ENCODE data around the gene NTRK2. TPM values are rescaled to one million over a fixed set of nuclear protein-coding genes. Genes with fewer than 3 reads are reported as not detected.

The NTRK2 gene
- total and polyA plus RNA-seq, 2 experiments from 2014 or later, result 0.99 to 3.7 TPM

GRCh38 chr9:84701801-84702200, 32.3 kb downstream of the NTRK2 start:
- Histone ChIP-seq H3K9me3 (ENCODE audit: low read depth) (no peaks in the 10 kb centered on the region), H4K20me1 (ENCODE audit: insufficient read depth, poor library complexity, severe bottlenecking) (no peaks in the 10 kb centered on the region), H3K27me3 (no peaks in the 10 kb centered on the region), H2AFZ (no peak overlapping the region), H3K36me3 (replicated peaks; ENCODE audit: insufficient read depth, low read depth) (no peaks in the 10 kb centered on the region), H3K4me2 (no peak overlapping the region), H3K9me2 (replicated peaks; ENCODE audit: insufficient read depth) (no peaks in the 10 kb centered on the region), H3K4me3 (no peak overlapping the region), H3K4me1 (ENCODE audit: insufficient read depth) (no peaks in the 10 kb centered on the region), H3K27ac (no peak overlapping the region), H3K79me2 (no peaks in the 10 kb centered on the region)
- 94% methylated on average over 6 of the region's 6 CpGs for WGBS (ENCODE audit: low lambda C conversion rate, missing lambda C conversion rate)
- no peak for TF ChIP-seq EZH2phosphoT487 (IDR thresholded peaks at IDR 0.05; ENCODE audit: low read depth, severe bottlenecking, unreplicated experiment)
- TF ChIP-seq EZH2 (IDR thresholded peaks at IDR 0.05; ENCODE audit: borderline replicate concordance), result no peak
- TF ChIP-seq CTCF (IDR thresholded peaks at IDR 0.05; ENCODE audit: poor library complexity), result no peak
- DNase-seq (ENCODE audit: low spot score), result no peak

GRCh38 chr9:84702471-84702870, 32.9 kb downstream of the NTRK2 start:
- H4K20me1 ChIP-seq (ENCODE audit: insufficient read depth, poor library complexity, severe bottlenecking), result no peaks in the 10 kb centered on the region
- no peaks in the 10 kb centered on the region for H3K9me3 ChIP-seq (ENCODE audit: low read depth)
- H3K9me2 ChIP-seq (replicated peaks; ENCODE audit: insufficient read depth), result no peaks in the 10 kb centered on the region
- no peak overlapping the region for H2AFZ ChIP-seq
- no peaks in the 10 kb centered on the region for H3K79me2 ChIP-seq
- H3K4me3 ChIP-seq, result no peak overlapping the region
- no peak for DNase-seq (ENCODE audit: low spot score)
- H3K4me1 ChIP-seq (ENCODE audit: insufficient read depth), result no peaks in the 10 kb centered on the region
- TF ChIP-seq CTCF (IDR thresholded peaks at IDR 0.05; ENCODE audit: poor library complexity) (no peak), EZH2phosphoT487 (IDR thresholded peaks at IDR 0.05; ENCODE audit: low read depth, severe bottlenecking, unreplicated experiment) (no peak), EZH2 (IDR thresholded peaks at IDR 0.05; ENCODE audit: borderline replicate concordance) (no peak)
- H3K4me2 ChIP-seq, result no peak overlapping the region
- 83% methylated on average over 1 of the region's 1 CpG for WGBS (ENCODE audit: low lambda C conversion rate, missing lambda C conversion rate)
- no peak overlapping the region for H3K27ac ChIP-seq
- no peaks in the 10 kb centered on the region for H3K27me3 ChIP-seq
- H3K36me3 ChIP-seq (replicated peaks; ENCODE audit: insufficient read depth, low read depth), result no peaks in the 10 kb centered on the region

GRCh38 chr9:84703793-84704192, 34.3 kb downstream of the NTRK2 start:
- H3K27ac ChIP-seq, result no peak overlapping the region
- no peaks in the 10 kb centered on the region for H4K20me1 ChIP-seq (ENCODE audit: insufficient read depth, poor library complexity, severe bottlenecking)
- H3K4me1 ChIP-seq (ENCODE audit: insufficient read depth), result no peaks in the 10 kb centered on the region
- no peaks in the 10 kb centered on the region for H3K9me3 ChIP-seq (ENCODE audit: low read depth)
- H2AFZ ChIP-seq, result no peak overlapping the region
- TF ChIP-seq EZH2phosphoT487 (IDR thresholded peaks at IDR 0.05; ENCODE audit: low read depth, severe bottlenecking, unreplicated experiment) (no peak), CTCF (IDR thresholded peaks at IDR 0.05; ENCODE audit: poor library complexity) (no peak), EZH2 (IDR thresholded peaks at IDR 0.05; ENCODE audit: borderline replicate concordance) (no peak)
- H3K36me3 ChIP-seq (replicated peaks; ENCODE audit: insufficient read depth, low read depth), result no peaks in the 10 kb centered on the region
- no peak overlapping the region for H3K4me2 ChIP-seq
- no peaks in the 10 kb centered on the region for H3K9me2 ChIP-seq (replicated peaks; ENCODE audit: insufficient read depth)
- DNase-seq (ENCODE audit: low spot score), result no peak
- no peaks in the 10 kb centered on the region for H3K79me2 ChIP-seq
- no peaks in the 10 kb centered on the region for H3K27me3 ChIP-seq
- no peak overlapping the region for H3K4me3 ChIP-seq

- no peaks in the 10 kb centered on the region for H3K4me1 ChIP-seq (ENCODE audit: insufficient read depth)
- H3K9me2 ChIP-seq (replicated peaks; ENCODE audit: insufficient read depth), result no peaks in the 10 kb centered on the region
- no peak overlapping the region for H3K4me3 ChIP-seq
- H3K79me2 ChIP-seq, result no peaks in the 10 kb centered on the region
- no peak overlapping the region for H3K27ac ChIP-seq
- H2AFZ ChIP-seq, result no peak overlapping the region
- H3K36me3 ChIP-seq (replicated peaks; ENCODE audit: insufficient read depth, low read depth), result no peaks in the 10 kb centered on the region
- H3K9me3 ChIP-seq (ENCODE audit: low read depth), result no peaks in the 10 kb centered on the region
- 84% methylated on average over 5 of the region's 5 CpGs for WGBS (ENCODE audit: low lambda C conversion rate, missing lambda C conversion rate)
- no peak for TF ChIP-seq CTCF (IDR thresholded peaks at IDR 0.05; ENCODE audit: poor library complexity)
- no peak for DNase-seq (ENCODE audit: low spot score)
- H4K20me1 ChIP-seq (ENCODE audit: insufficient read depth, poor library complexity, severe bottlenecking), result no peaks in the 10 kb centered on the region
- H3K27me3 ChIP-seq, result no peaks in the 10 kb centered on the region
- no peak overlapping the region for H3K4me2 ChIP-seq
Observed at GRCh38 chr9:84705128-84705527, 35.6 kb downstream of the NTRK2 start.

Measured in hepatocyte (in vitro differentiated cells).